ENCODE data around the gene ELOVL5.

- no peak for TF ChIP-seq EGR1 (IDR thresholded peaks at IDR 0.05)
- no peak for TF ChIP-seq FOXM1 (IDR thresholded peaks at IDR 0.05; ENCODE audit: borderline replicate concordance, low read depth)
- no peak for TF ChIP-seq RAD21 (IDR thresholded peaks at IDR 0.05; ENCODE audit: low read depth)
- TF ChIP-seq EP300 (IDR thresholded peaks at IDR 0.05; ENCODE audit: borderline replicate concordance): no peak
- TF ChIP-seq REST (IDR thresholded peaks at IDR 0.05; ENCODE audit: low read depth): no peak
Measured at GRCh38 chr6:53297004-53297403, 51.7 kb downstream of the ELOVL5 start.

All from Ishikawa (cell line).